Nephron progenitor cell (in vitro differentiated cells): ENCODE measurements around the gene RPL5.

Source experiments
- DNase-seq: peaks from one replicate; pipeline ENCODE4 v3.0.0; 2021
- H3K27ac Mint-ChIP-seq: 2 replicates; pipeline ENCODE4 v1.8.0; 2021; ENCODE audit warnings: mild to moderate bottlenecking, moderate library complexity, mixed read lengths
- H3K27me3 Mint-ChIP-seq: 2 replicates; pipeline ENCODE4 v1.8.0; 2021; ENCODE audit warnings: mild to moderate bottlenecking, low read depth, mixed read lengths; ENCODE audit not compliant: poor library complexity
- H3K36me3 Mint-ChIP-seq: 2 replicates; pipeline ENCODE4 v1.8.0; 2021; ENCODE audit warnings: low read depth, mixed read lengths
- H3K4me1 Mint-ChIP-seq: 2 replicates; pipeline ENCODE4 v1.8.0; 2021; ENCODE audit warnings: mixed read lengths
- H3K4me3 Mint-ChIP-seq: 2 replicates; pipeline ENCODE4 v1.8.0; 2021; ENCODE audit warnings: mild to moderate bottlenecking, moderate library complexity, mixed read lengths
- H3K9me3 Mint-ChIP-seq: 2 replicates; pipeline ENCODE4 v1.8.0; 2021; ENCODE audit warnings: mild to moderate bottlenecking, moderate library complexity, mixed read lengths
- TF ChIP-seq, protein P1 (sequence below): fragments of 200-600 bp; sonication (generic); IDR thresholded peaks from 2 replicates; pipeline ENCODE4 v1.5.0; 2021; ENCODE audit warnings: antibody characterized with exemption

RPL5 gene

GRCh38 chr1:92838519-92838918, 6.7 kb downstream of the RPL5 start:
- no peaks in the 10 kb centered on the region for H3K9me3 Mint-ChIP-seq
- no peaks in the 10 kb centered on the region for H3K27me3 Mint-ChIP-seq
- H3K4me3 Mint-ChIP-seq: no peak overlapping the region
- no peak for DNase-seq
- peaks cover 84% of the 10 kb centered on the region for H3K36me3 Mint-ChIP-seq
- H3K4me1 Mint-ChIP-seq: peaks cover 46% of the 10 kb centered on the region
- TF ChIP-seq, protein P1, sequence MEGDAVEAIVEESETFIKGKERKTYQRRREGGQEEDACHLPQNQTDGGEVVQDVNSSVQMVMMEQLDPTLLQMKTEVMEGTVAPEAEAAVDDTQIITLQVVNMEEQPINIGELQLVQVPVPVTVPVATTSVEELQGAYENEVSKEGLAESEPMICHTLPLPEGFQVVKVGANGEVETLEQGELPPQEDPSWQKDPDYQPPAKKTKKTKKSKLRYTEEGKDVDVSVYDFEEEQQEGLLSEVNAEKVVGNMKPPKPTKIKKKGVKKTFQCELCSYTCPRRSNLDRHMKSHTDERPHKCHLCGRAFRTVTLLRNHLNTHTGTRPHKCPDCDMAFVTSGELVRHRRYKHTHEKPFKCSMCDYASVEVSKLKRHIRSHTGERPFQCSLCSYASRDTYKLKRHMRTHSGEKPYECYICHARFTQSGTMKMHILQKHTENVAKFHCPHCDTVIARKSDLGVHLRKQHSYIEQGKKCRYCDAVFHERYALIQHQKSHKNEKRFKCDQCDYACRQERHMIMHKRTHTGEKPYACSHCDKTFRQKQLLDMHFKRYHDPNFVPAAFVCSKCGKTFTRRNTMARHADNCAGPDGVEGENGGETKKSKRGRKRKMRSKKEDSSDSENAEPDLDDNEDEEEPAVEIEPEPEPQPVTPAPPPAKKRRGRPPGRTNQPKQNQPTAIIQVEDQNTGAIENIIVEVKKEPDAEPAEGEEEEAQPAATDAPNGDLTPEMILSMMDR: no peak
- H3K27ac Mint-ChIP-seq: peak overlapping the region; percentile 60

DNA sequence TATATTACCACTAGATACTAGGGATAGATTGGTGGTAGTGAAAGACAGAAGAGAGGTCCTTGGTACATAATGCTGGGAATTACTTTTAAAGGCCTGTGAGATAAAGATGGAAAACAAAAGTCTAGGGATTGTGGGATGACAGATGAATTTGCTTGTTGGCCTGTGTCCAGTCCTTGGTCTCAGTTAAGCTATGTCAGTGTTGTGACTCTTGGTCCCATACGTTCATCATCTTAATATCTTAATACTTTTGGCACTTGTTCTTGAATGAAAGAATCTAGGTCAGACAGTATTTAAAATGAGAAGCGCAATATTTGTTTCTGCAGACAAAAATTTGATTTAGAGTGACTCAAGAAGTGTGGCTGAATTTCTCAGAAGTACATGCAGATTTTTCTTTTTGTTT, 7.6 kb downstream of the RPL5 start:
- TF ChIP-seq, protein P1: no peak
- Mint-ChIP-seq H3K27me3 (no peaks in the 10 kb centered on the region), H3K4me3 (no peak overlapping the region), H3K4me1 (peaks cover 37% of the 10 kb centered on the region), H3K27ac (peak overlapping the region; percentile 36), H3K9me3 (no peaks in the 10 kb centered on the region), H3K36me3 (peaks cover 88% of the 10 kb centered on the region)
- DNase-seq: no peak

GRCh38 chr1:92840600-92840999, 8.8 kb downstream of the RPL5 start:
- H3K27me3 Mint-ChIP-seq: no peaks in the 10 kb centered on the region
- TF ChIP-seq, protein P1: no peak
- no peak overlapping the region for H3K4me3 Mint-ChIP-seq
- no peaks in the 10 kb centered on the region for H3K9me3 Mint-ChIP-seq
- peaks cover 25% of the 10 kb centered on the region for H3K4me1 Mint-ChIP-seq
- H3K27ac Mint-ChIP-seq: no peak overlapping the region
- peaks cover 78% of the 10 kb centered on the region for H3K36me3 Mint-ChIP-seq
- DNase-seq: no peak

DNA sequence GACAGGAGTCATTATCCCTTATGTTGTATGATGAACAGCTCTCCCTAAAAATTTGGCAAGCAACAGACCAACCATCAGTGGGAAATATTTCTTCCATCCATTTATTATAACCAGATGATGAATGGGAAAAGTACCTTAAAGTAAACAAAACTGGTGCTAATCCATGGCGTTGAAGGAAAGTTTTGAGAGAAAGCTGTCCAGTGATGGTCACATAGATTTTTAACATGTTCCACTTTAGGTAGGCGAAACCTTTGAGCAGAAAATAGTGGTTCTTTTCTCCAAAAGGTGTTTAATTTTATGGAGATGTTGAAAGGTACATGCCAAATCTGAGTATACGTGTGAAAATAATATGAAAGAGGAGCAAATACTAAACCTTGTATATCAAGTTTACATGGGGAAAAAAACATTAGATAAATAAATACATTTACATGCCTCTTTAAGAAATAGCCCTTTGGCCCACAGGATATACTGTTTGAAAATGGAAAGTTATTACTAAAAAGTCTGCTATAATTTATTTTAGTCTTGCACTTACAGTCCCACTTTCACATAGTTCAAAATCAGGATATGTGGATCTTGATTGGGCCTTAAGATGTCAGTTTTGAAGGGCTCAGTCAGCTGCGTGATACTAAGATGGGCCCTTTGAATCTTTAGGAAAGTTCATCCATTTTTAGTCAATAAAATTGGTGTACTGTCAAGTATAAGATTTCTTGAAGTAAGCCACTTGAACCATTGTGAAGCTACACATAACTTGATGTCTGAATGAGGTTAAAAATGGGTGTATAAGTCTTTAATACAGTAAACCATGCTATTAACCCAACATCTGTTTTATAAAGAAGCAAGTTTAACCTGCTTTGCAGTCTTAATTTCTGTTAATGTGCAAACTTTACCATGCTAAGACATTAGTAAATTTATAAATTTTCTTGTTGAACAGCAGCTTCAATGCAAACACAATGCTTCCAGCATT, 10.5 kb downstream of the RPL5 start:
- H3K27me3 Mint-ChIP-seq: no peaks in the 10 kb centered on the region
- H3K4me1 Mint-ChIP-seq: peaks cover 11% of the 10 kb centered on the region
- H3K4me3 Mint-ChIP-seq: no peak overlapping the region
- H3K36me3 Mint-ChIP-seq: peaks cover 62% of the 10 kb centered on the region
- TF ChIP-seq, protein P1: no peak
- H3K27ac Mint-ChIP-seq: peak overlapping the region; percentile 32
- no peak for DNase-seq
- H3K9me3 Mint-ChIP-seq: no peaks in the 10 kb centered on the region

DNA sequence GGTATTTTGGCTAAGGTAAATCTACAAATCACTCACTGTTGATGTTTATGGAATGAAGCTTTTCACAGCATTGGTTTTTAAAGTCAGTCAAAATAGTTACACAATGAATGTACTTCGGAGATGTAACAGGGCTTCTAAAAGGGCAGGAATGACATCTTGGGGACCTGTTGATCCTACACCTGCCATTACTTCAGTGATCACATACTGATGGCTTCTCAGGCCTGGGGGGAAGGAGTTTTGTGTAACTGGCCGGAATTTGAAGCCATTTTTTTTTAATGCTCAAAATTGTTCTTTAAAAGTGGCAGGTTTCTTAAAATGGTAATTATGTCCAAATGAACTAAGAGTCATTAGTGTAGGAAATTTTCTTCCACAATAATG, 11.2 kb downstream of the RPL5 start:
- Mint-ChIP-seq H3K27ac (peak overlapping the region; percentile 68), H3K27me3 (no peaks in the 10 kb centered on the region), H3K36me3 (peaks cover 55% of the 10 kb centered on the region), H3K9me3 (no peaks in the 10 kb centered on the region), H3K4me3 (no peak overlapping the region), H3K4me1 (peaks cover 5% of the 10 kb centered on the region)
- no peak for DNase-seq
- TF ChIP-seq, protein P1: no peak
